ENCODE results near the gene GALNTL6. TPM values are rescaled to one million over a fixed set of nuclear protein-coding genes. Genes with fewer than 3 reads are reported as not detected.
A peak's percentile ranks its signal among the peaks of the same experiment; 100 is the strongest.

The GALNTL6 gene
- total and polyA plus RNA-seq, 2 donors from 2014 or later, result 0.60 TPM; not detected in 1

DNA sequence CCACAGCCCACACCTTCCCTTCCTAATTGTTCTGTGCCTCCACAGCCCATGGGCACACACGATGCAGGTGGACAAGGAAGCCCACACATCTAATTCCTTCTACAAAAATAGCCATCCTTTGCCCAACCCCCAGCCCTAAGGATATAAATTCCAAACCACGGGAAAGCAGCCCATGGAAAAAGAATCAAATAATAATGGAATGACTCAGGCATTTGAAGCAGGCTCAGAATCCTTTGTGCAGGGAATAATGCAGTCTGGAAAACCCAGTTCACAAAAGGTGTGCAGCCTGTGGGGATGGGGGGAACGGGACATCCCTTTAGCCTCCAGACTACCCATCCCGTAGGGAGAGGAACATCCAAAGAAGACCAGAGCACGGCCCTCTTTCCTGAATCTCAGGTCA lies 1013.1 kb downstream of the GALNTL6 start:
- FAIRE-seq (no peak), DNase-seq (no peak)
- no peaks in the 10 kb centered on the region for H3K36me3 ChIP-seq (ENCODE audit: control insufficient read depth in 2 of 3, insufficient read depth in 3 of 3, low read length in 3 of 3)
- no peak for TF ChIP-seq CTCF (IDR thresholded peaks at IDR 0.05; ENCODE audit: borderline replicate concordance, extremely low read depth, insufficient read depth)
- H3K4me1 ChIP-seq (ENCODE audit: control insufficient read depth in 2 of 3, insufficient read depth in 2 of 3, low read depth in 1 of 3, low read length in 3 of 3), result no peaks in the 10 kb centered on the region
- H3K9me3 ChIP-seq (ENCODE audit: control insufficient read depth in 2 of 3, insufficient read depth in 1 of 3, low read length in 3 of 3), result no peaks in the 10 kb centered on the region
- no peaks in the 10 kb centered on the region for H3K27me3 ChIP-seq (ENCODE audit: control insufficient read depth, insufficient read depth, low read length)
- no peak overlapping the region for H3K27ac ChIP-seq (ENCODE audit: low read depth in 2 of 2, low read length in 2 of 2)
- no peak overlapping the region for H3K4me3 ChIP-seq (ENCODE audit: low read length in 3 of 3)
- H3K9ac ChIP-seq (ENCODE audit: low read length in 3 of 3), result no peak overlapping the region
- intact Hi-C loops (cut with DNase I), result no loop called here

- intact Hi-C loops (cut with DNase I), result no loop called here
- FAIRE-seq (no peak), DNase-seq (no peak)
- Histone ChIP-seq H3K36me3 (ENCODE audit: control insufficient read depth in 2 of 3, insufficient read depth in 3 of 3, low read length in 3 of 3) (no peaks in the 10 kb centered on the region), H3K4me3 (ENCODE audit: low read length in 3 of 3) (no peak overlapping the region), H3K9me3 (ENCODE audit: control insufficient read depth in 2 of 3, insufficient read depth in 1 of 3, low read length in 3 of 3) (no peaks in the 10 kb centered on the region), H3K27ac (ENCODE audit: low read depth in 2 of 2, low read length in 2 of 2) (no peak overlapping the region), H3K9ac (ENCODE audit: low read length in 3 of 3) (no peak overlapping the region), H3K27me3 (ENCODE audit: control insufficient read depth, insufficient read depth, low read length) (no peaks in the 10 kb centered on the region), H3K4me1 (ENCODE audit: control insufficient read depth in 2 of 3, insufficient read depth in 2 of 3, low read depth in 1 of 3, low read length in 3 of 3) (no peaks in the 10 kb centered on the region)
- TF ChIP-seq CTCF (IDR thresholded peaks at IDR 0.05; ENCODE audit: borderline replicate concordance, extremely low read depth, insufficient read depth), result no peak
These were observed 1013.7 kb downstream of the GALNTL6 start for GRCh38 chr4:172826861-172827260.

- H3K36me3 ChIP-seq (ENCODE audit: control insufficient read depth in 2 of 3, insufficient read depth in 3 of 3, low read length in 3 of 3), result no peaks in the 10 kb centered on the region
- FAIRE-seq, result peak; percentile 75
- H3K4me3 ChIP-seq (ENCODE audit: low read length in 3 of 3), result no peak overlapping the region
- DNase-seq, result peak in 2 of 5 donors; percentile 22 to 36
- TF ChIP-seq CTCF (IDR thresholded peaks at IDR 0.05; ENCODE audit: borderline replicate concordance, extremely low read depth, insufficient read depth), result peak; percentile 38
- H3K9ac ChIP-seq (ENCODE audit: low read length in 3 of 3), result no peak overlapping the region
- H3K27me3 ChIP-seq (ENCODE audit: control insufficient read depth, insufficient read depth, low read length), result no peaks in the 10 kb centered on the region
- H3K4me1 ChIP-seq (ENCODE audit: control insufficient read depth in 2 of 3, insufficient read depth in 2 of 3, low read depth in 1 of 3, low read length in 3 of 3), result no peaks in the 10 kb centered on the region
- H3K27ac ChIP-seq (ENCODE audit: low read depth in 2 of 2, low read length in 2 of 2), result no peak overlapping the region
- no peaks in the 10 kb centered on the region for H3K9me3 ChIP-seq (ENCODE audit: control insufficient read depth in 2 of 3, insufficient read depth in 1 of 3, low read length in 3 of 3)
- intact Hi-C loops (cut with DNase I), result no loop called here
These were observed 1017.1 kb downstream of the GALNTL6 start for GRCh38 chr4:172830295-172830764.

GRCh38 chr4:172836661-172837060 lies 1023.5 kb downstream of the GALNTL6 start:
- no peak for FAIRE-seq
- H3K4me1 ChIP-seq (ENCODE audit: control insufficient read depth in 2 of 3, insufficient read depth in 2 of 3, low read depth in 1 of 3, low read length in 3 of 3), result no peaks in the 10 kb centered on the region
- H3K36me3 ChIP-seq (ENCODE audit: control insufficient read depth in 2 of 3, insufficient read depth in 3 of 3, low read length in 3 of 3), result no peaks in the 10 kb centered on the region
- TF ChIP-seq CTCF (IDR thresholded peaks at IDR 0.05; ENCODE audit: borderline replicate concordance, extremely low read depth, insufficient read depth), result no peak
- H3K4me3 ChIP-seq (ENCODE audit: low read length in 3 of 3), result no peak overlapping the region
- H3K27me3 ChIP-seq (ENCODE audit: control insufficient read depth, insufficient read depth, low read length), result no peaks in the 10 kb centered on the region
- H3K9ac ChIP-seq (ENCODE audit: low read length in 3 of 3), result no peak overlapping the region
- no peak overlapping the region for H3K27ac ChIP-seq (ENCODE audit: low read depth in 2 of 2, low read length in 2 of 2)
- intact Hi-C loops (cut with DNase I), result no loop called here
- H3K9me3 ChIP-seq (ENCODE audit: control insufficient read depth in 2 of 3, insufficient read depth in 1 of 3, low read length in 3 of 3), result no peaks in the 10 kb centered on the region
- DNase-seq, result no peak

Data from kidney (tissue), 14 donors.